H9 (cell line): ENCODE results near the gene ZNF487. TPM values are rescaled to one million over a fixed set of nuclear protein-coding genes. Genes with fewer than 3 reads are reported as not detected.
"Not testable (repeated sequence)": the region's sequence is repeated elsewhere in the genome, so short reads cannot be mapped to it uniquely, and the experiment has no call there.

ENCODE experiments used
- DNase-seq: peaks from one replicate; pipeline ENCODE4 v3.0.0-alpha.2; 2017
- H2AFZ ChIP-seq: one replicate; pipeline ENCODE4 v1.6.1; 2013; ENCODE audit warnings: mild to moderate bottlenecking, low read length, control low read depth, moderate library complexity
- H2AK5ac ChIP-seq: 2 replicates; pipeline ENCODE4 v1.6.1; 2013; ENCODE audit warnings: low read length, control low read depth, mixed read lengths; ENCODE audit not compliant: insufficient read length
- H2BK120ac ChIP-seq: one replicate; pipeline ENCODE4 v1.6.1; 2013; ENCODE audit warnings: low read depth, mild to moderate bottlenecking, low read length, control low read depth, inconsistent platforms; ENCODE audit not compliant: poor library complexity, severe bottlenecking
- H2BK12ac ChIP-seq: 2 replicates; pipeline ENCODE4 v1.6.1; 2013; ENCODE audit warnings: low read length, control low read depth, mixed read lengths, low read depth; ENCODE audit not compliant: insufficient read length
- H2BK15ac ChIP-seq: 2 replicates; pipeline ENCODE4 v1.6.1; 2013; ENCODE audit warnings: low read depth, low read length, control low read depth
- H2BK20ac ChIP-seq: one replicate; pipeline ENCODE4 v1.6.1; 2013; ENCODE audit warnings: low read depth, mild to moderate bottlenecking, low read length, control low read depth, inconsistent platforms; ENCODE audit not compliant: poor library complexity, severe bottlenecking
- H2BK5ac ChIP-seq: 2 replicates; pipeline ENCODE4 v1.6.1; 2013; ENCODE audit warnings: low read length, control low read depth, mixed read lengths; ENCODE audit not compliant: insufficient read length
- H3K14ac ChIP-seq: 2 replicates; pipeline ENCODE4 v1.6.1; 2013; ENCODE audit warnings: low read length, control low read depth; ENCODE audit not compliant: insufficient read depth
- H3K18ac ChIP-seq: 2 replicates; pipeline ENCODE4 v1.6.1; 2013; ENCODE audit warnings: low read depth, mild to moderate bottlenecking, mixed read lengths, low read length, control low read depth; ENCODE audit not compliant: insufficient read length
- H3K23ac ChIP-seq: 2 replicates; pipeline ENCODE4 v1.6.1; 2013; ENCODE audit warnings: low read length, control low read depth, mixed read lengths, low read depth; ENCODE audit not compliant: insufficient read length
- H3K23me2 ChIP-seq: 2 replicates; pipeline ENCODE4 v1.6.1; 2013; ENCODE audit warnings: low read depth, mild to moderate bottlenecking, mixed read lengths, low read length, control low read depth; ENCODE audit not compliant: insufficient read length, poor library complexity, severe bottlenecking
- H3K27ac ChIP-seq: 2 replicates; pipeline ENCODE4 v1.5.1; 2013; ENCODE audit warnings: low read length, control low read depth, mixed read lengths, low read depth; ENCODE audit not compliant: insufficient read length
- H3K27me3 ChIP-seq: 2 replicates; pipeline ENCODE4 v1.6.1; 2013; ENCODE audit warnings: low read length, control low read depth, inconsistent platforms; ENCODE audit not compliant: insufficient read depth
- H3K4ac ChIP-seq: 2 replicates; pipeline ENCODE4 v1.6.1; 2013; ENCODE audit warnings: low read depth, mild to moderate bottlenecking, control low read depth, inconsistent platforms, low read length, moderate library complexity
- H3K4me1 ChIP-seq: 2 replicates; pipeline ENCODE4 v1.6.1; 2013; ENCODE audit warnings: low read length, control low read depth, inconsistent platforms; ENCODE audit not compliant: insufficient read depth
- H3K4me2 ChIP-seq: 2 replicates; pipeline ENCODE4 v1.6.1; 2013; ENCODE audit warnings: low read length, control low read depth, mixed read lengths; ENCODE audit not compliant: insufficient read length, insufficient read depth
- H3K56ac ChIP-seq: 2 replicates; pipeline ENCODE4 v1.6.1; 2013; ENCODE audit warnings: low read depth, mild to moderate bottlenecking, mixed read lengths, low read length, control low read depth; ENCODE audit not compliant: insufficient read length
- H3K79me1 ChIP-seq: 2 replicates; pipeline ENCODE4 v1.6.1; 2013; ENCODE audit warnings: low read depth, mild to moderate bottlenecking, moderate library complexity, low read length, control low read depth, inconsistent platforms; ENCODE audit not compliant: insufficient read depth, poor library complexity, severe bottlenecking
- H3K79me2 ChIP-seq: 2 replicates; pipeline ENCODE4 v1.6.1; 2013; ENCODE audit warnings: low read length, control low read depth, inconsistent platforms; ENCODE audit not compliant: insufficient read depth
- H3K9ac ChIP-seq: 2 replicates; pipeline ENCODE4 v1.6.1; 2013; ENCODE audit warnings: low read length, control low read depth, mixed read lengths; ENCODE audit not compliant: insufficient read length; ENCODE audit errors: extremely low read depth
- H3K9me3 ChIP-seq: one replicate; pipeline ENCODE4 v1.6.1; 2013; ENCODE audit warnings: low read depth, low read length, inconsistent platforms; ENCODE audit not compliant: control insufficient read depth
- H3T11ph ChIP-seq: one replicate; pipeline ENCODE4 v1.6.1; 2013; ENCODE audit warnings: mild to moderate bottlenecking, low read length, control low read depth, inconsistent platforms
- H4K20me1 ChIP-seq: one replicate; pipeline ENCODE4 v1.6.1; 2013; ENCODE audit not compliant: control insufficient read depth, insufficient read length, insufficient read depth
- H4K5ac ChIP-seq: 2 replicates; pipeline ENCODE4 v1.6.1; 2013; ENCODE audit warnings: low read depth, mild to moderate bottlenecking, mixed read lengths, low read length, control low read depth; ENCODE audit not compliant: insufficient read length
- H4K8ac ChIP-seq: replicated peaks from 2 replicates; pipeline ENCODE4 v1.6.1; 2013; ENCODE audit warnings: low read length, control low read depth, mixed read lengths, low read depth; ENCODE audit not compliant: insufficient read length
- H4K91ac ChIP-seq: 2 replicates; pipeline ENCODE4 v1.6.1; 2013; ENCODE audit warnings: low read depth, mild to moderate bottlenecking, moderate library complexity, mixed read lengths, low read length, control low read depth; ENCODE audit not compliant: insufficient read length
- H3K27ac Mint-ChIP-seq, 3 experiments: 2 replicates in 2 of 3; 3 replicates in 1 of 3; pipeline ENCODE4 v1.8.0; 2020 to 2021; ENCODE audit warnings: mixed read lengths in 3 of 3, mild to moderate bottlenecking in 1 of 3, moderate library complexity in 1 of 3
- H3K27me3 Mint-ChIP-seq: 2 replicates; pipeline ENCODE4 v1.8.0; 2021; ENCODE audit warnings: low read depth, mild to moderate bottlenecking, moderate library complexity, mixed read lengths
- H3K36me3 Mint-ChIP-seq, 3 experiments: 2 replicates in 2 of 3; 3 replicates in 1 of 3; pipeline ENCODE4 v1.8.0; 2020 to 2021; ENCODE audit warnings: low read depth in 3 of 3, mixed read lengths in 3 of 3; ENCODE audit not compliant: insufficient read depth in 1 of 3
- H3K4me1 Mint-ChIP-seq, 2 experiments: 2 replicates each; pipeline ENCODE4 v1.8.0; 2020; ENCODE audit warnings: mixed read lengths in 2 of 2
- H3K4me3 Mint-ChIP-seq, 2 experiments: 2 replicates in 1 of 2; 3 replicates in 1 of 2; pipeline ENCODE4 v1.8.0; 2020 to 2021; ENCODE audit warnings: mild to moderate bottlenecking in 2 of 2, mixed read lengths in 2 of 2, moderate library complexity in 1 of 2
- H3K9me3 Mint-ChIP-seq, 2 experiments: 2 replicates in 1 of 2; 3 replicates in 1 of 2; pipeline ENCODE4 v1.8.0; 2020; ENCODE audit warnings: mild to moderate bottlenecking in 2 of 2, mixed read lengths in 2 of 2, moderate library complexity in 1 of 2
- WGBS: extraction: QIAGEN DNeasy Blood & Tissue Kit; methylation state at CpG from one replicate; pipeline ENCODE4 v1.1.7; 2013; ENCODE audit warnings: missing lambda C conversion rate, low lambda C conversion rate, mixed read lengths; ENCODE audit not compliant: insufficient read length; ENCODE audit errors: extremely low coverage; 5-methylcytosine and 5-hydroxymethylcytosine counted together
- total RNA-seq: library from RNA; stranded (reverse); gene quantifications from 2 replicates; pipeline ENCODE4 v1.2.1, GENCODE V29; 2021

ZNF487 gene
- total RNA-seq, 1 experiment from 2014 or later, result 1.4 TPM

DNA sequence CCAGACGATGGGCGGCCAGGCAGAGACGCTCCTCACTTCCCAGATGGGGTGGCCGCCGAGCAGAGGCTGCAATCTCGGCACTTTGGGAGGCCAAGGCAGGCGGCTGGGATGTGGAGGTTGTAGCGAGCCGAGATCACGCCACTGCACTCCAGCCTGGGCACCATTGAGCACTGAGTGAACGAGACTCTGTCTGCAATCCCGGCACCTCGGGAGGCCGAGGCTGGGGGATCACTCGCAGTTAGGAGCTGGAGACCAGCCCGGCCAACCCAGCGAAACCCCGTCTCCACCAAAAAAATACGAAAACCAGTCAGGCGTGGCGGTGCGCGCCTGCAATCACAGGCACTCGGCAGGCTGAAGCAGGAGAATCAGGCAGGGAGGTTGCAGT is 28.8 kb downstream of the ZNF487 start:
- H3K4me1 Mint-ChIP-seq, H3K18ac ChIP-seq, H3K4me1 ChIP-seq, DNase-seq, H2BK5ac ChIP-seq, H3K4me2 ChIP-seq, H2BK120ac ChIP-seq, H3K79me1 ChIP-seq, H3K9me3 ChIP-seq, H3T11ph ChIP-seq, H3K27ac ChIP-seq, H3K9ac ChIP-seq, H2BK12ac ChIP-seq, H3K14ac ChIP-seq, H3K23me2 ChIP-seq, H3K56ac ChIP-seq, H3K27ac Mint-ChIP-seq, H3K27me3 ChIP-seq, H3K4ac ChIP-seq, H4K20me1 ChIP-seq, H3K27me3 Mint-ChIP-seq, H2BK15ac ChIP-seq, H3K79me2 ChIP-seq, H2AFZ ChIP-seq, H3K23ac ChIP-seq, H3K4me3 Mint-ChIP-seq, H4K8ac ChIP-seq, H2AK5ac ChIP-seq, H2BK20ac ChIP-seq, H3K36me3 Mint-ChIP-seq, H4K5ac ChIP-seq, H4K91ac ChIP-seq: not testable (repeated sequence)
- H3K9me3 Mint-ChIP-seq, result peaks cover 7 to 13% of the 10 kb centered on the region in 2 experiments
- WGBS, result no CpG with 5 or more reads among the region's 24 CpGs
